HG03135 (cell line): ENCODE data around the gene SCEL.

Experiments
- ATAC-seq: cut with Tn5 transposase; IDR thresholded peaks from one replicate; pipeline ENCODE4 v1.9.1; 2021; ENCODE audit warnings: mild to moderate bottlenecking, moderate library complexity; ENCODE audit not compliant: unreplicated experiment

SCEL gene

DNA sequence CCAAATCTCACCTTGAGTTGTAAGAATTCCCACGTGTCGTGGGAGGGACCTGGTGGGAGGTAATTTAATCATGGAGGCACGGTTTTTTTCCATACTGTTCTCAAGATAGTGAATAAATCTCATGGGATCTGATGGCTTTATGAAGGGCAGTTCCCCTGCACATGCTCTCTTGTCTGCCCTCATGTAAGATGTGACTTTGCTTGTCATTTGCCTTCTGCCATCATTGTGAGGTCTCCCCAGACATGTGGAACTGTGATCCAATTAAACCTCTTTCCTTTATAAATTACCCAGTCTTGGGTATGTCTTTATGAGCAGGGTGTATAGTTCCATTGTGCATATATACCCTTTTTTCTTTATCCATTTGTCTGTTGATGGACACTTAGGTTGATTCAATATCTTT lies 13.1 kb downstream of the SCEL start:
- ATAC-seq, result no peak

DNA sequence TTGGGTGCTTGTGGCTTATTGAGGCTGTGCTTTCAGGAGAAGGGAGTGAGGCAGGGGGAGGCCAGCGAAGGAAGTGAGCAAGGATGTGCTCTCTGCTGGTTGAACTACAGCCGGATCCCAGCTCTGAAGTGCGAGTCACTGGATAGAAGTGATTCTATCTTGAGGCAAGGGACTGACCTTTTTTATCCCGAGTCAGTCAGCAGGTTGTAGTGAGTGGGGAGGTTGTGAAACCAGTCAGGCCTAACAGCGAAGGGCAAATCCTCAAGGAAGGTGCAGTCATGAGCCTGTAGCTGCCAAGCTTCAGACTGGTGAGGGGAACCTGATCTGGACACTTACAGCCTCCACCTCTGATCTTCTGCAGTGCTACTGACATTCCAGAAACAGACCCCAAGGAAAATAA lies 18.6 kb downstream of the SCEL start:
- ATAC-seq, result no peak

DNA sequence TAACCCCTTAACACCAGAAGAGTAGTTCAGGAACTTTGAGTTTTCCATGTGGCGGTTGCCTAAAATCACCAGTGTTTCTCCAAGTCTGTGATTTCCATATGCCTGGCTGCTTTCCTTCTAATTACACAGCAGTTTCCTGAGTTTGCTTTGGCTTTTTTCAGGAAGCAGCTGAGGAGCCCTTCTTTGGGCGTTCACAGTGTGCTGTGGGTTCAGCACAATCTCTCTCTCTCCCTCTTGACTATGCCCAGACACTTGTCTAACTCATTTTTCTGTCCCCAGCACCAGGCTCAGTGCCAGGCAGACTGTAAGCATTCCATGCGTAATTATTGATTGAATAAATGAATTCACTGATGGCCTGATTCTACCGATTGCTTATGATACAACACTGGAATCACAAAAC lies 19.7 kb downstream of the SCEL start:
- ATAC-seq, result no peak

DNA sequence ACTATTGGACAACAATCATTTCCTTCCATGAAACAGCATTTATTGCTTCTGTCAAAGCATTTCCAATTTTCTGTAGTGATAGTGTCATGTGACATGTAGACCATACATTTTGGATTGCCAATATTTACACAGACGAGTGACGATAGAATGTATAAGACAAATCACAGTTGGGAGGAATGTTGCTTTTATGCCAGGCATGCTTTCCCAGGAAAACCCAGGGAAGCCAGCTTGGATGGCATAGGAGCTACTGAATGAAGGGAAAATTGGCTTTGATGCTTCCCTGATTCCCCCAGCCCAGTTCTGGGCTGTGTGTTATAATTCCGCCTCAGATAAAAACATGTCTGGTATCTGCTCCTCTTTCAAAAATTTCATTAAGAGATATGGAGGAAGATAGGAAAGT lies 22.5 kb downstream of the SCEL start:
- ATAC-seq, result no peak

DNA sequence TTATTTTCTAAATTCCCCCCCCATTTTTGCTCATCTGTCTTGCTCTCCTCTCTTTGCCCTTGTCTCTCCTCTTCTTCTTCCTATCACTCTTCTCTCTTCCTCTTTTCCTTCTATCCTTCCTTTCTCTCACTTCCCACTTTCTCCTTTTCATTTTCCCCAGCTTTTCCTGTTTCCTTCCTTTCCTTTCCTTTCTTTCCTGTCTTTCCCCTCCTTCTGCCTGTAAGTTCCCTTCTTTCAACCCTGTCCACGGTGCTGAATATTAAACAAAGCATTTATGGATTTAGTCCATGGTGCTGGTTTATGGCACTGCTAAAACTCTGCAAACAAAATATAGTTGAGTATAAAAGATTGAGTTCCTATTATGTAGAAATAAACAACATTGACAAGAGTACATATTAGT lies 27.6 kb downstream of the SCEL start:
- no peak for ATAC-seq

DNA sequence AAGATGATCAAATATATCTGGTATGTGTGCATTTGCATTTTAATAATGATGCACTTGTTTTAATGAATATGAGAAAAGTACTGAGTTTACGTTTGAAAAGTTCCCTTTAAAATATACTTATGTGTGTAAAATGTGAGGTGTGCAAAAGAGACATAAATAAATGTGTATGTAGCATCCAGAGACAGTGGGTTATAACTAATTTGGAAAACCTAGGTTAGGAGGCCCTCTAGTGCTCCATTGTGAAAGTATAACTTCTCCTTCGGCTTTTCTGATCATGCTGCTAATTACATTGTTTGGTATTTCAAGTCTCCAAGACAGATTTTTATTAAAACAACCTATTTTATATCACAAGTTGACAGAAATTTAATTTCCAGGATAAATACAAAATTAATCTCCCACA lies 30.1 kb downstream of the SCEL start:
- peak; percentile 77 for ATAC-seq

DNA sequence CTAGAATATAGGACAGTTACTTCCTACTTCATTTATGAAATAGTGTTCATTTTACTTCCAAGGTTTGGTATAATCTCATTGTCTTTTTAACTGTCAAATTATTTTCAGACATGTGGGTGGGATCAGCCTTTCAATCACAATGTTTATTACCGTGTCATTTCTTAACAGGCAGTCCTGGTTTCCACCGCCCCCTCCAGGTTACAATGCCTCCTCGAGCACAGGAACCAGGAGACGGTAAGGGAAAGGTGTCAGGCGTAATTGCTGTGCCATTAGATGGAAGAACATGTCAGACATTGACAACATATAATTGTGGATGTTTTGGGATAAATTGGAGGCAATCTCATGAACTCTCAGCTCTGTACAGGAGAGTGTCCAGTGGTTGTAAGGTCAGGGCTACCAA lies 36.5 kb downstream of the SCEL start:
- ATAC-seq, result no peak

DNA sequence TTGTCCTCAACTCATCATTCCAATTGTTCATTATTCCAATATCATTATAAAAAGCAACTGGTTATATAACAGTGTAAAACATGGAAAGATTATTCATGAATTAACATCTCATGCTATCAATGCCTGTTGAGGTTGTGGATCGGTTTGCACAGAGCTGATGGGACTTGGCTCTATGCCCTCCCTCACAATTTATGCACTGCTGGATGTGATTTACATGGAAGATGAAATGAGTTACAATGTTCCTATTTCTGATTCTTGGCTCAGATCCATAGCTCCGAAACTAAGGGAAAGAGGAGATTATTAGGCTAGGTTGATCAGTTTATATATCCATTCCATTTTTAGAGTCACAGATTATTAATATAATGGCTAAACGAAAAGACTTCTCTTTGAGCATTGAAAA lies 38.6 kb downstream of the SCEL start:
- no peak for ATAC-seq

DNA sequence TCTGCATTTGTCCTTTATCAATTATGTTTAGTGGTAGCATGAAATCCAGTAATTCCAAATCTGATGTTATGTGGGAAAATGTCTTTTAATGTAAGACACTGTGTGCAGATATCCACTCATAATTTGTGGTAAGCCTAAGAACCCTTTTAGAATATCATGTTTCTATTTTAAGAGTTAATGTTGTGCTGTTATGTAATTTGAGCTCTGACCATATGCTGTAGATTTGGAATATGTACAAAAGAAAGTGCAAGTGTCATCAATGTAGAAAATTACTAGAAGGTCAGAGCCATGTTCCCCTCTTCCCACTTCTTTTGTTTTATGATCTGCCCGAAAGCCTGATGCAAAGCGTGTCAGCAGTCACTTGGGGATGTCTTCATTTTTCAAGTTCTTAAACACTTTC lies 44.5 kb downstream of the SCEL start:
- no peak for ATAC-seq

DNA sequence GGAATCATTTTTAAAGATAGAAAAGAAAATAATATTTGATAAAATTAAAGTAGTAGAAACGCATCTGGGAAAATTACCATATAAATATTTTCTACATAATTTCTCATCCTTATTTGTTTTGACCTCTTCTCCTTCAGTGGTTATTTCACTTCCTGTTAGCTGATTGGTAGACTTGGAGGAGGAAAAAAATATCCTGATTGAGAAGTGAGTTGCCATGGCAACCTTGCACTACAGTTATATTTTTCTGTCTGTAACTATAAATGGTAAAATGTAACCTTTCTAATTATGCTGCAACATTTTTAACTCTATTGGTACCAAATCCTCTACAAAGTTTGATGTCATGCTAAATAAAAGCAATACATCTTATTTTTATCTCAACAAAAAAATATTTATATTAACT lies 45.2 kb downstream of the SCEL start:
- no peak for ATAC-seq

DNA sequence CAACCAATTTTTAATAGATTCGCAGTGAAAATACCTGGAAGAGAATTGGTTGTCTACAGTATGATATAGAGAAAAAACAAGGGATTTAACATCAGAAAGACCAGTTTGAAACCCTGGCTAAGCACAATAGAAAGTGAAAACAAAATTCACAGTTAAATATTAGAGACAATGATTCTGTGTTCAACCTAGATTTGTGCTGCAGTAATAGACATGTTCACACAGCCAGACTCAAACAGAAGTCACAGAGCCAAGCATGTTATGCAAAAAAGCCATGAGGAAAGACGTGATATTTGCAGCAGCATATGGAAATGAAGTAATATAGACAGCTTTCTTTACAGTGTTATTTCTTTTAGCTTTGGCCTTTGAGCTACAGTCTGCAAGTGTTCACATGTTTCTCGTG lies 48.1 kb downstream of the SCEL start:
- ATAC-seq, result no peak

DNA sequence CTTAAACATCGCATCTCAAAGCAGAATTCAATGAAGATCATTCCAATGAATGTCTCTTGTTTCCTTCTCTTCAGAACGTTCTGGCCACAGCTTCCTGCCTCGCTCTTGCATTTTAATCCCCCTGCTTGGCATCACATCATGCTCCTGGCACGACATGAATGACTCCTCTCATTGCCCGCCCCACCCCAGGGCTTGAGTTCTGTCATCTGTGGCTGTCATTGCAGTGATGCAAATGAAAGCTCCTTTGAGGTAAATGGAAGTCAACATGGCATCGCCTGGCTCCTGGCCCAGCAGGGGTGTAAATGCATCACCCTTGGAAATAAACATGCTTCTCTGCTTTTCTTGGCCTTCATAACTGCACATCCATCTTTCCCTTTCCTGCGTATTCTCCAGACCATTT lies 48.6 kb downstream of the SCEL start:
- no peak for ATAC-seq

DNA sequence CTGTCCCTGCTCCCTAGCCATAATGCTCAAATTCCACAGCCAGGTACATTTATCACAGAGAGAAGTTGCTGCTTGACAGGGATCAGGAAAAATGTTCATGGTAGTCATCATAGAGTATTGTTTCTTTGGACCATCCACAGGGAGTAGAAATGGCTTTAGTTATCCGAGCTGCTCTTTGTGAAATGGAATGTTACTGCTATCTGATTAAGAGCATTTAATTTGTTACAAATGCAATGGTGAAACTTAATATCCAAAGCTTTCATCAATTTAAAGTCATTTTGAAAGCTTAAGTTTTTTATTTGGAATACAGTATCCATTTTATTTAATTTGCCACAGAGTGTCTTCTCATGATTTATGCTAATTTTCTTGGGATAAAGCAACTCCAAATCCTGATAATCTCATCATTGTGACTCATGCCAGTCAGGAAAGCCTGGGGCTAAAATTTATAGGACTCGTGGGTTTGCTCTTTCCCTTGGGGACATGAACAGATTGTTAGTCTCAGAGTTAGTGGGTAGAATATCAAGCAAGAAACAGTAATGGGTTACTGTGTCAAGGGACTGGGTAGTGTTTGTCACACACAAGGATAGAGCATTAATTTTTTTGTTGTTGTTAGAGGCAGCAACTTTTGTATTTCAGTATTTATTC lies 59.8 kb downstream of the SCEL start:
- ATAC-seq, result no peak

DNA sequence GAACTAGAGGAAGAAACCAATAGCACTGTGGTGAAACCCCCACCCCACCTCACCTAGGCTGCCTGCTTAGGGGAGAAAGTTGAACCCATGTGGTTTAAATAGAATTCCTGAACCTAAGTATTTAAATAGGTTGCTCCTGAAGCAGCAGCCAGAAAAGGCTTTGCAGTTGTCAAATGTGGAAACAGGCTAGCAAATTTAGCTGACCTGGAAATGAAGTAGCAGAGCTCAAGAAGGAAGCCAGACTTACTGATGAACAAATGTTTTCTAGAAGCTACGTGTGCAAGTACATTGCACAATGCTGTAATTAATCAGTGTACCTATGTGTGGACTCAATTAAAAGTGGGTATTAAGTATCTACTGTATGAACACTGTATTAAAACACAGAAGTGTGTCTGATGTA lies 61.3 kb downstream of the SCEL start:
- ATAC-seq, result no peak

DNA sequence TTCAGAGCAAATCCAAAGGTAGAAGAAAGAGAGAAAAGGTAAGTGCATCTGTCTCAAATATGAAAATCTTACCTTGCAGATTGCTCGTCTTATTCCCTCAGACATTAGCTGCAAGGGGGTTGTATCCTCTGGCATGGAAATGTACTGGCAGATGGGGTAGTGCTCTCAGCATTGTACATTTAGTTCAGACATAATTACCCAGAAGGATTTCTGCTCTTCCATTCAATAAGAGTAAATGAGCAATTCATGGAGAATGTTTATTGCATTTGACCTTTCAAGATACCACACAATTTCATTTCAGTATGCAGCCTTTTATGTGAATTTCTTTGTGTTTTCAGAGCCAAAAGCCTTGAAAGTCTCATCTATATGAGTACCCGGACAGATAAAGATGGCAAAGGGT lies 63.8 kb downstream of the SCEL start:
- ATAC-seq, result no peak

DNA sequence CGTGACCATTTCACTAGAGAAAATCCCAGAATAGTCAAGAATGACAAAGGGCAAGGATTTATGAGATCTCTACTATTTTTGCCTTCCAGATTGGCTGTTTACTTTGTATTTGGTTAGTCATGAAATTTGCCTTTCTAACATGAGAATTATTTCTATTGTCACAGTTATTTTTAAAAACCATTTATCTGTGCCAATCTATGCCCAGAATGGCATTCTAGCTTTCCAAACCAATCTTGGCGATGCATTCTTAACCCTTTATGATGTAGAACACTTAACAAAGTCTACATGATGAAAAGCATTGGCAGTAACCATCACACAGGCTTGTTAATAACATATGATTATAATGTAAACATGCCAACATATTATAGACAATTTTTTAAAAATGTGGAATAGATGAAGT lies 65.2 kb downstream of the SCEL start:
- ATAC-seq, result no peak

DNA sequence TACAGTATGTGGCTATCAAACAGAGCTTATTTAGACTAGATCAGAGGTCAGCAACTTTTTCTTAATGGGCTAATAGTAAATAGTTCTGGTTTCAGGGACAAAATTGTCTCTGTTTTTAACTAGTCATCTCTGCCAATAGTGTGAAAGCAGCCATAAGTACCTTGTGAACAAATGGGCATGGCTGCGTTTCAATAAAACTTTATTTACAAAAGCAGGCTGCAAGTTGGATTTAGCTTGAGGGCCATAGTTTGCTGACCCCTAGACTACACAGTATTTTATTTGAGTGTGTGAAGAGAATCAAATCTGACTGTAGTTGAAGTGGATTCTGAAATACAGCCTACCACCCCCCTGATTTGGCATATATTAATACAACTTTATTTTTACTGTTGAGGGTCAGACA lies 75.6 kb downstream of the SCEL start:
- ATAC-seq, result no peak

DNA sequence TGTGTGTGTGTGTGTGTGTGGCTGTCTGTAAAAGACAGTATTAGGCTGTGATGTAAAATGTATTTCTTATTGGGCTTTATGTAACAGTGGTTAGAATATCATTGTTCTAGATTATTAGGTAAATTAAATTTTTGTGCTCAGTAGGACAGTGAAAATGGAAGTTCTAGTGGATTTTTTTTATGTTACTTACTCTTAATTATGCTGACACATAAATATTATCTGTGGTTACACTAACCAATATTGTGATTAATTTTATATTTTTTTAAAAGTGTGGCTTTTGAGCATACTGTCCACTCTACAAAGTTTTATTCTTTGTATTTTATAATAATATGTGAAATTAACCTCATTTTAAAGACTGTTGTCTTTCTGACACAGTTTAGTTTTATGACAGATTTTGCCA lies 80.5 kb downstream of the SCEL start:
- no peak for ATAC-seq

DNA sequence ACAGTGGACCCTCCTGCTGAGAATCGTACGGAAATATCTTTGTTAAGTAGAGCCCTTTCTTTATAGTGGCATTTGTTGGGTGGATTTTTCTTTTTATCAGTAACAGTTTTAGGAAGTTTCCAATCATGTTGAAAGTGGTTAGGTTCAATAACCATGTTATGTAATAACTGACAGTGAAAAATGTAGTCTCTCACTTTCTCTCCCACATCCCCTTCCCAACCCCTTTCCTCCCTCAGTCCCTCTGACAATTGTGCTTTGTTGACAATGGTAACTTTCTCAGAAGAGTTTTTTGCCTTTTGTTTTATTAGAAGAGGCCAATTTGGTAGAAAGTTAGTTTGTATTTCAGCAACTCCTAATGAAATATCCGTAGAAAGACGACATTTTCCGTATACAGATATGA lies 84.1 kb downstream of the SCEL start:
- ATAC-seq, result no peak

DNA sequence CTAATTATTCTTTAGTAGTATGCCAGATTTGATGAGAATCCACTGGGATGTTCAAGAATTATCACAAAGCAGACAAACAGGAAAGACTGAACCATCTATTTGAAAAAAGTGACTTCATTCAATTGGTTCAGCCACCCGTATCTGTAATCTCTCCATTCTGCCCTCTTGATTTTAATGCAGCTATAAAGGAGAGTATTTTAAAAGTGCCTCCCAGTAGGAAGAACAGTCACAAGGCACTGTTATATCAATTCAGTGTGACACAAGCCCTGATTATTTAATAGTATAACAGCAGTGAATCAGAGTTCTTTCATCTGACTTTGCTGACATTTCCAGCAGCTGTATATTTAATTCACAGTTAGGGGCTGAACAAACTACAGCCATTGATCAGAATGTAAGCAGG lies 84.6 kb downstream of the SCEL start:
- ATAC-seq, result no peak

DNA sequence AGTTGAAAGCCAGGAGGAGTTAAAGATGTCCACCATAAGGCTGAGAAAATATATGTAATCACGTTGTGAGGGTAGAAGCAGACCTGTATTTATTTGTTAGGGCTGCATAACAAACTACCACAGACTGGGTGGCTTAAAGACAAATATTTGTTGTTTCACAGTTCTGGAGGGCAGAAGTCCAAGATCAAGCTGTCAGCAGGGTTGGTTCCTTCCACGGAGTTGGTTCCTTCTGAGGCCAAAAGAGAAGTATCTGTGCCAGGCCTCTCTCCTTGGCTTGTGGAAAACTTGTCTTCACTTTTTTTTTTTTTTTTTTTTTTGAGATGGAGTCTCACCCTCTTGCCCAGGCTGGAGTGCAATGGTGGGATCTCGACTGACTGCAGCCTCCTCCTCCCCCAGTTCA lies 88.3 kb downstream of the SCEL start:
- ATAC-seq, result no peak

DNA sequence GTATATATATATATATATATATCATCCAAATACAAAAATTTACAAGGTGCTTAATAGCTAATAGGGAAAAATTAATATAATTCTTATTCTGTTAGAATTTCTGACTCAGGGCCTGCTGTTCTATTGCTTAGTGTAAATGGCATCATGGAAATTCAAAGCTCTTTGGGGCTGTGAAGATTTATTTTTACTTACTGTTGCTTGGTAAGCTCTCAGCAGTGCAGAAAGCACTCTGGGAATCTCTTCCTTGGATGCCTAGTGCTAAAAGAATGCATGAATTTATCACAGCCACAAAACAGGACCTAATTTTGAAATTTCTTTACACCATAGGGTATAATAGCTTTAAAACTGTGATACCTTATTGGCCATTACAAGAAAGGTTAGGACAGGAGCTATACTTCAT lies 92.7 kb downstream of the SCEL start:
- no peak for ATAC-seq

DNA sequence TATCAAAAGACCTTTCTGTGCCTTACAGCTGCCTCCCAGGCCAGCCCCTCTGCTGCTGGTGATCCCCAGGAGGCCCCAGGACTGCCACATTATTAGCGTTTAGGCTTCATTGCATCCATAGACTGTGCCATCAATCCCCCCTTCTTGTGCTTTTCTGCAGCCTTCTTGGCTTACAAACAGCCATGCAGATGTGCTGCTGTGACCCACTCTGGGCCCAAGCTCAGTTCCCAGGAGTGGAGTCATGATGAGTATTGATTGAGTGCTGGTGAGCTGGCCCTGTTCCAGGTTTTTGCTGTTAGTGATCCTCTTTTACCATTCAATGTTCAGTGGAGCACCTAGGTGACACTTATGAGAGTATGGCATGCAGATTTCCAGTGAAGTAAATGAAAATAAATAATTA lies 102.1 kb downstream of the SCEL start:
- ATAC-seq, result no peak

DNA sequence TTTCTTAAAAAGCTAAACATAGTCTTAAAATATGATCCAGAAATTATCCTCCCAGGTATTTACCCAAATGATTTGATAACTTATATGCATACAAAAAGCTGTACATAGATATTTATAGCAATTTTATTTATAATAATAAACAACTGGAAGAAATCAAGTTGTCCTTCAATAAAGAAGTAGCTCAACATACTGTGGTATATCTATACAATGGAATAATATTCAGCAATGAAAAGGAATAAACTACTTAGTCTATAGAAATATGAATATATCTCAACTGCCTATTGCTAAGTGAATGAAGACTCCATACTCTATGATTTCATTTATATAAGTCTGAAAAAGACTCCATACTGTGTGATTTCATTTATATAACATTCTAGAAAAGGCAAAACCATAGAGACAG lies 114.9 kb downstream of the SCEL start:
- no peak for ATAC-seq
